Neural cell (in vitro differentiated cells): ENCODE data around the gene MIGA1. TPM values are rescaled to one million over a fixed set of nuclear protein-coding genes. Genes with fewer than 3 reads are reported as not detected.

Source experiments
- H2AFZ ChIP-seq: fragments of 200-600, 300-800 bp; sonication (generic), shearing (Covaris generic); 2 replicates; pipeline ENCODE4 v1.6.0; 2014; ENCODE audit warnings: low read depth, mild to moderate bottlenecking, antibody characterized with exemption, low read length, moderate library complexity
- H3F3A ChIP-seq: fragments of 200-600 bp; shearing (Covaris generic); 2 replicates; pipeline ENCODE4 v1.6.1; 2016; ENCODE audit warnings: mild to moderate bottlenecking, moderate library complexity, mixed read lengths, antibody characterized with exemption, low read length; ENCODE audit not compliant: insufficient read depth, poor library complexity, severe bottlenecking
- H3K27ac ChIP-seq: fragments of 200-600, 300-800 bp; sonication (generic), shearing (Covaris generic); 2 replicates; pipeline ENCODE4 v1.5.1; 2014; ENCODE audit warnings: mild to moderate bottlenecking, low read length, moderate library complexity
- H3K27me3 ChIP-seq: fragments of 300-800, 200-600 bp; sonication (generic), shearing (Covaris generic); 2 replicates; pipeline ENCODE4 v1.6.0; 2014; ENCODE audit warnings: mild to moderate bottlenecking, low read depth, low read length, moderate library complexity; ENCODE audit not compliant: insufficient read depth
- H3K36me3 ChIP-seq: fragments of 300-800, 200-600 bp; sonication (generic), shearing (Covaris generic); 2 replicates; pipeline ENCODE4 v1.5.1; 2014; ENCODE audit warnings: mild to moderate bottlenecking, antibody characterized with exemption, low read length, moderate library complexity; ENCODE audit not compliant: insufficient read depth
- H3K4me2 ChIP-seq: fragments of 300-800, 200-600 bp; sonication (generic), shearing (Covaris generic); 2 replicates; pipeline ENCODE4 v1.6.0; 2014; ENCODE audit warnings: mild to moderate bottlenecking, low read length
- H3K4me3 ChIP-seq: fragments of 300-800, 200-600 bp; sonication (generic), shearing (Covaris generic); 2 replicates; pipeline ENCODE4 v1.5.1; 2014; ENCODE audit warnings: mild to moderate bottlenecking, low read length, moderate library complexity
- H3K79me2 ChIP-seq: fragments of 200-600 bp; shearing (Covaris generic); replicated peaks from 2 replicates; pipeline ENCODE4 v1.6.0; 2014; ENCODE audit warnings: mild to moderate bottlenecking, low read length, moderate library complexity; ENCODE audit not compliant: insufficient read depth
- H3K9ac ChIP-seq: fragments of 300-800, 200-600 bp; sonication (generic), shearing (Covaris generic); 2 replicates; pipeline ENCODE4 v1.6.1; 2016; ENCODE audit warnings: mild to moderate bottlenecking, low read length, mixed read lengths
- H3K9me2 ChIP-seq: fragments of 200-600 bp; shearing (Covaris generic); 2 replicates; pipeline ENCODE4 v1.6.1; 2016; ENCODE audit warnings: mild to moderate bottlenecking, low read length, mixed read lengths; ENCODE audit not compliant: insufficient read depth
- H3K9me3 ChIP-seq: fragments of 200-600, 300-800 bp; sonication (generic), shearing (Covaris generic); 2 replicates; pipeline ENCODE4 v1.6.1; 2016; ENCODE audit warnings: mild to moderate bottlenecking, mixed run types, low read length, moderate library complexity, mixed read lengths
- H4K20me1 ChIP-seq: fragments of 200-600 bp; shearing (Covaris generic); 2 replicates; pipeline ENCODE4 v1.6.1; 2016; ENCODE audit warnings: mild to moderate bottlenecking, mixed run types; ENCODE audit not compliant: insufficient read depth
- CTCF ChIP-seq: fragments of 450-650 bp; IDR thresholded peaks from 2 replicates; pipeline ENCODE4 v1.5.1; 2014; ENCODE audit warnings: antibody characterized with exemption, mild to moderate bottlenecking, moderate library complexity; ENCODE audit not compliant: poor library complexity, severe bottlenecking
- EP300 ChIP-seq: fragments of 450-650 bp; conservative IDR thresholded peaks from 2 replicates; pipeline ENCODE4 v1.6.1; 2014; ENCODE audit warnings: antibody characterized with exemption, mild to moderate bottlenecking, moderate library complexity; ENCODE audit not compliant: poor library complexity, severe bottlenecking
- EZH2 ChIP-seq: fragments of 200-600, 300-800 bp; shearing (Covaris generic), sonication (generic); IDR thresholded peaks from 2 replicates; pipeline ENCODE4 v1.6.1; 2014; ENCODE audit warnings: antibody characterized with exemption, low read length, borderline replicate concordance, mild to moderate bottlenecking; ENCODE audit not compliant: insufficient read depth, poor library complexity, severe bottlenecking
- MXI1 ChIP-seq: fragments of 450-650 bp; conservative IDR thresholded peaks from 2 replicates; pipeline ENCODE4 v1.6.1; 2014; ENCODE audit warnings: antibody characterized with exemption, mild to moderate bottlenecking; ENCODE audit not compliant: poor library complexity, severe bottlenecking
- POLR2AphosphoS5 ChIP-seq: IDR thresholded peaks from 2 replicates; pipeline ENCODE4 v1.6.1; 2012
- RAD21 ChIP-seq: fragments of 450-650 bp; conservative IDR thresholded peaks from 2 replicates; pipeline ENCODE4 v1.6.1; 2014; ENCODE audit warnings: antibody characterized with exemption, mild to moderate bottlenecking, moderate library complexity
- REST ChIP-seq: IDR thresholded peaks from 2 replicates; pipeline ENCODE4 v1.6.1; 2012; ENCODE audit warnings: borderline replicate concordance
- SMC3 ChIP-seq: fragments of 450-650 bp; conservative IDR thresholded peaks from 2 replicates; pipeline ENCODE4 v1.6.1; 2014; ENCODE audit warnings: antibody characterized with exemption, mild to moderate bottlenecking, moderate library complexity; ENCODE audit not compliant: poor library complexity
- TAF1 ChIP-seq: IDR thresholded peaks from 2 replicates; pipeline ENCODE4 v1.6.1; 2012; ENCODE audit warnings: low read depth
- polyA plus RNA-seq: library from polyadenylated mRNA; depleted of rRNA; stranded (reverse); fragments of >200 nt; gene quantifications from 2 replicates; pipeline ENCODE4 v1.2.3, GENCODE V29; 2014

MIGA1 gene
- polyA plus RNA-seq, 1 donor from 2014 or later, result 10.8 TPM

GRCh38 chr1:77905603-77906002 lies 126.2 kb downstream of the MIGA1 start:
- H3K9me3 ChIP-seq, result no peaks in the 10 kb centered on the region
- no peaks in the 10 kb centered on the region for H3K36me3 ChIP-seq
- H3K9me2 ChIP-seq, result no peaks in the 10 kb centered on the region
- no peak overlapping the region for H2AFZ ChIP-seq
- H3K4me3 ChIP-seq, result no peak overlapping the region
- H3K4me2 ChIP-seq, result no peak overlapping the region
- H3K27me3 ChIP-seq, result no peaks in the 10 kb centered on the region
- TF ChIP-seq EZH2, result no peak
- no peak for TF ChIP-seq RAD21
- TF ChIP-seq REST, result no peak
- no peak for TF ChIP-seq SMC3
- TF ChIP-seq EP300, result no peak
- no peak for TF ChIP-seq MXI1
- TF ChIP-seq CTCF, result no peak
- no peak for TF ChIP-seq POLR2AphosphoS5
- no peak for TF ChIP-seq TAF1
- H4K20me1 ChIP-seq, result no peaks in the 10 kb centered on the region
- no peak overlapping the region for H3K27ac ChIP-seq
- no peak overlapping the region for H3K9ac ChIP-seq
- no peaks in the 10 kb centered on the region for H3F3A ChIP-seq
- H3K79me2 ChIP-seq, result no peaks in the 10 kb centered on the region

- Histone ChIP-seq H4K20me1 (no peaks in the 10 kb centered on the region), H3K9me3 (no peaks in the 10 kb centered on the region), H3K79me2 (no peaks in the 10 kb centered on the region)
Measured at GRCh38 chr1:77906019-77906545, 126.6 kb downstream of the MIGA1 start.

GRCh38 chr1:77906624-77907023 lies 127.2 kb downstream of the MIGA1 start:
- Histone ChIP-seq H3K4me3 (no peak overlapping the region), H2AFZ (no peak overlapping the region), H4K20me1 (no peaks in the 10 kb centered on the region), H3K27me3 (no peaks in the 10 kb centered on the region), H3K9me2 (no peaks in the 10 kb centered on the region), H3K79me2 (no peaks in the 10 kb centered on the region), H3K4me2 (no peak overlapping the region), H3F3A (no peaks in the 10 kb centered on the region), H3K9me3 (no peaks in the 10 kb centered on the region), H3K9ac (no peak overlapping the region), H3K27ac (no peak overlapping the region), H3K36me3 (no peaks in the 10 kb centered on the region)
- TF ChIP-seq TAF1 (no peak), RAD21 (no peak), EZH2 (no peak), SMC3 (no peak), CTCF (no peak), EP300 (no peak), POLR2AphosphoS5 (no peak), REST (no peak), MXI1 (no peak)

More at GRCh38 chr1:77906019-77906545, 126.6 kb downstream of the MIGA1 start:
- Histone ChIP-seq H3K27ac (no peak overlapping the region), H3F3A (no peaks in the 10 kb centered on the region), H3K9ac (no peak overlapping the region), H3K27me3 (no peaks in the 10 kb centered on the region), H3K4me2 (no peak overlapping the region), H3K36me3 (no peaks in the 10 kb centered on the region), H2AFZ (no peak overlapping the region), H3K9me2 (no peaks in the 10 kb centered on the region), H3K4me3 (no peak overlapping the region)
- TF ChIP-seq MXI1, result no peak
